GM20431 (cell line): ENCODE measurements around the gene RAB5B.

Source experiments
- in situ Hi-C: fragments of 300-500 bp; cut with MseI, MboI; formaldehyde crosslinking; loops from one replicate; pipeline ENCODE4 v1.15.0; 2020; ENCODE audit warnings: low sequenced_read_pairs; ENCODE audit not compliant: unreplicated experiment

RAB5B gene

GRCh38 chr12:55938826-55939501, 34.9 kb upstream of the RAB5B start:
- in situ Hi-C loops: loop anchor here (25.0 kb wide), 1 partner anchor 202 kb away; the partner anchor contains the start of genes CD63 and GDF11

GRCh38 chr12:55940065-55940732, 33.7 kb upstream of the RAB5B start:
- in situ Hi-C loops: loop anchor here (25.0 kb wide), 1 partner anchor 203 kb away; the partner anchor contains the start of genes CD63 and GDF11

- in situ Hi-C loops: loop anchor here (25.0 kb wide), 1 partner anchor 205 kb away; the partner anchor contains the start of genes CD63 and GDF11
Observed at GRCh38 chr12:55942055-55942454, 31.8 kb upstream of the RAB5B start.

GRCh38 chr12:55942577-55943136, 31.2 kb upstream of the RAB5B start:
- in situ Hi-C loops: loop anchor here (25.0 kb wide), 1 partner anchor 205 kb away; the partner anchor contains the start of genes CD63 and GDF11

GRCh38 chr12:55946553-55946952, 27.3 kb upstream of the RAB5B start:
- in situ Hi-C loops: loop anchor here (25.0 kb wide), 1 partner anchor 209 kb away; the partner anchor contains the start of genes CD63 and GDF11

- in situ Hi-C loops: no loop called here
Observed at GRCh38 chr12:55955344-55955743, 18.5 kb upstream of the RAB5B start.

- in situ Hi-C loops: no loop called here
Observed at GRCh38 chr12:55955800-55956508, 17.9 kb upstream of the RAB5B start.

- in situ Hi-C loops: no loop called here
Observed at GRCh38 chr12:55957106-55957859, 16.6 kb upstream of the RAB5B start.

- in situ Hi-C loops: no loop called here
Observed at GRCh38 chr12:55963760-55964159, 10.1 kb upstream of the RAB5B start.

- in situ Hi-C loops: no loop called here
Observed at GRCh38 chr12:55965240-55965639, 8.6 kb upstream of the RAB5B start.

GRCh38 chr12:55965941-55966407, 7.9 kb upstream of the RAB5B start, which contains the start of gene PMEL:
TSS of gene PMEL (minus strand) at chr12:55966042. CDS start at chr12:55966011, 31 bp downstream.
- in situ Hi-C loops: no loop called here

- in situ Hi-C loops: no loop called here
Observed at GRCh38 chr12:55966408-55967281, 7.2 kb upstream of the RAB5B start, which contains the start of gene CDK2. TSS of gene CDK2 (plus strand) at chr12:55966830. CDS start at chr12:55967009, 179 bp downstream.

GRCh38 chr12:55969356-55969755, 4.5 kb upstream of the RAB5B start:
- in situ Hi-C loops: no loop called here

- in situ Hi-C loops: no loop called here
Observed at GRCh38 chr12:55970775-55971174, 3.1 kb upstream of the RAB5B start.

- in situ Hi-C loops: no loop called here
Observed at GRCh38 chr12:55972042-55972441, 1.8 kb upstream of the RAB5B start.

GRCh38 chr12:55972456-55972855, 1.4 kb upstream of the RAB5B start:
- in situ Hi-C loops: no loop called here

- in situ Hi-C loops: no loop called here
Observed at GRCh38 chr12:55972911-55973598, 823 bp upstream of the RAB5B start.

- in situ Hi-C loops: no loop called here
Observed at GRCh38 chr12:55974308-55974730, 441 bp downstream of the RAB5B start.
